Measurements from ENCODE around the gene HAP1. TPM values are rescaled to one million over a fixed set of nuclear protein-coding genes. Genes with fewer than 3 reads are reported as not detected.
"Not testable (repeated sequence)": the region's sequence is repeated elsewhere in the genome, so short reads cannot be mapped to it uniquely, and the experiment has no call there.

Gene HAP1
- total and polyA plus RNA-seq, 8 donors, result 0.31 to 0.85 (median 0.49) TPM; not detected in 4

- H3K4me1 ChIP-seq, result peaks cover 23 to 42% (median 35%) of the 10 kb centered on the region in 4 donors
- WGBS, 5 donors, result 0 to 1% (median 1%) methylated on average over 25 to 81 of the region's 81 CpGs
- intact Hi-C loops (cut with DNase I; ENCODE audit: low total_unique reads), result no loop called here
- TF ChIP-seq EP300 (IDR thresholded peaks at IDR 0.05) (peak; percentile 35), POLR2A (IDR thresholded peaks at IDR 0.05) (peak in 3 of 4 donors; percentile 82 to 99 (median 96)), POLR2AphosphoS5 (IDR thresholded peaks at IDR 0.05) (peak; percentile 98 to 99 (median 99))
- TF ChIP-seq, protein P1, sequence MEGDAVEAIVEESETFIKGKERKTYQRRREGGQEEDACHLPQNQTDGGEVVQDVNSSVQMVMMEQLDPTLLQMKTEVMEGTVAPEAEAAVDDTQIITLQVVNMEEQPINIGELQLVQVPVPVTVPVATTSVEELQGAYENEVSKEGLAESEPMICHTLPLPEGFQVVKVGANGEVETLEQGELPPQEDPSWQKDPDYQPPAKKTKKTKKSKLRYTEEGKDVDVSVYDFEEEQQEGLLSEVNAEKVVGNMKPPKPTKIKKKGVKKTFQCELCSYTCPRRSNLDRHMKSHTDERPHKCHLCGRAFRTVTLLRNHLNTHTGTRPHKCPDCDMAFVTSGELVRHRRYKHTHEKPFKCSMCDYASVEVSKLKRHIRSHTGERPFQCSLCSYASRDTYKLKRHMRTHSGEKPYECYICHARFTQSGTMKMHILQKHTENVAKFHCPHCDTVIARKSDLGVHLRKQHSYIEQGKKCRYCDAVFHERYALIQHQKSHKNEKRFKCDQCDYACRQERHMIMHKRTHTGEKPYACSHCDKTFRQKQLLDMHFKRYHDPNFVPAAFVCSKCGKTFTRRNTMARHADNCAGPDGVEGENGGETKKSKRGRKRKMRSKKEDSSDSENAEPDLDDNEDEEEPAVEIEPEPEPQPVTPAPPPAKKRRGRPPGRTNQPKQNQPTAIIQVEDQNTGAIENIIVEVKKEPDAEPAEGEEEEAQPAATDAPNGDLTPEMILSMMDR (IDR thresholded peaks at IDR 0.05), result no peak
- peak; percentile 100 for DNase-seq
- H3K9me3 ChIP-seq, result no peaks in the 10 kb centered on the region
- H3K36me3 ChIP-seq, result peaks cover 45 to 46% (median 45%) of the 10 kb centered on the region in 4 donors
- H3K27me3 ChIP-seq, result no peaks in the 10 kb centered on the region
- peak within 1 kb of the TSS; percentile 82 to 95 (median 90) for H3K4me3 ChIP-seq
- peak within 1 kb of the TSS; percentile 98 to 100 (median 100) for H3K27ac ChIP-seq
Observed at GRCh38 chr17:41688641-41689496, 45.6 kb downstream of the HAP1 start, which contains the start of gene EIF1. EIF1 (plus strand) TSS chr17:41688885; CDS start chr17:41689039, 154 bp downstream.

GRCh38 chr17:41687828-41688640, 46.4 kb downstream of the HAP1 start:
- Histone ChIP-seq H3K36me3 (peaks cover 36 to 37% (median 37%) of the 10 kb centered on the region in 4 donors), H3K9me3 (no peaks in the 10 kb centered on the region), H3K27ac (peak overlapping the region; percentile 98 to 100 (median 100)), H3K4me3 (peak overlapping the region; percentile 82 to 95 (median 90)), H3K4me1 (peaks cover 23 to 42% (median 35%) of the 10 kb centered on the region in 4 donors), H3K27me3 (no peaks in the 10 kb centered on the region)
- TF ChIP-seq EP300 (IDR thresholded peaks at IDR 0.05) (no peak), POLR2AphosphoS5 (IDR thresholded peaks at IDR 0.05) (no peak)
- TF ChIP-seq, protein P1 (IDR thresholded peaks at IDR 0.05), result peak in 2 of 7 experiments; percentile 9 to 20
- peak; percentile 65 to 82 for DNase-seq
- intact Hi-C loops (cut with DNase I; ENCODE audit: low total_unique reads), result no loop called here
- WGBS, 5 donors, result 3 to 6% (median 4%) methylated on average over 22 to 23 of the region's 23 CpGs

GRCh38 chr17:41686281-41686680, 48.2 kb downstream of the HAP1 start:
- no peak overlapping the region for H3K27ac ChIP-seq
- H3K27me3 ChIP-seq, result no peaks in the 10 kb centered on the region
- no peak for DNase-seq
- no peak for TF ChIP-seq POLR2A (IDR thresholded peaks at IDR 0.05)
- no peak for TF ChIP-seq POLR2AphosphoS5 (IDR thresholded peaks at IDR 0.05)
- no peak for TF ChIP-seq EP300 (IDR thresholded peaks at IDR 0.05)
- TF ChIP-seq, protein P1 (IDR thresholded peaks at IDR 0.05), result no peak
- peaks cover 19 to 20% (median 19%) of the 10 kb centered on the region in 4 donors for H3K36me3 ChIP-seq
- no peaks in the 10 kb centered on the region for H3K9me3 ChIP-seq
- no peak overlapping the region for H3K4me3 ChIP-seq
- intact Hi-C loops (cut with DNase I; ENCODE audit: low total_unique reads), result no loop called here
- H3K4me1 ChIP-seq, result peaks cover 16 to 27% (median 24%) of the 10 kb centered on the region in 4 donors
- WGBS, 5 donors, result 86 to 95% (median 91%) methylated on average over 4 of the region's 4 CpGs

DNA sequence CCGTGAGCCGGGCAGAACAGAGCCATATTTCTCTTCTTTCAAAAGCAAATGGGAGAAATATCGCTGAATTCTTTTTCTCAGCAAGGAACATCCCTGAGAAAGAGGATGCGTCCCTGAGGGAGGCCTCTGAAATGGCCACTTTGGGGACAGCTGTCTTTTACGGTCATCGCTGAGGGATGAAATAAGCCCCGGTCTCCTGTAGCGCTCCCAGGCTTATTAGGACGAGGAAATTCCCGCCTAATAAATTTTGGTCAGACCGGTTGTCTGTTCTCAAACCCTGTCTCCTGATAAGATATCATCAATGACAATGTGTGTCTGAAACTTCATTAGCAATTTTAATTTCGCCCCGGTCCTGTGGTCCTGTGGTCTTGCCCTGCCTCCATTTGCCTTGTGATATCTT, 48.7 kb downstream of the HAP1 start:
- DNase-seq; H3K4me3 ChIP-seq; H3K27me3 ChIP-seq; H3K9me3 ChIP-seq; H3K27ac ChIP-seq; intact Hi-C loops (cut with DNase I; ENCODE audit: low total_unique reads): not testable (repeated sequence)
- peaks cover 11 to 22% (median 19%) of the 10 kb centered on the region in 4 donors for H3K4me1 ChIP-seq
- peaks cover 13 to 14% (median 14%) of the 10 kb centered on the region in 4 donors for H3K36me3 ChIP-seq
- 91 to 96% (median 93%) methylated on average over 13 of the region's 13 CpGs for WGBS, 5 donors

Data from stomach (tissue), 9 donors.